Fibroblast of lung (primary cell): ENCODE results near the gene FNDC3B. TPM values are rescaled to one million over a fixed set of nuclear protein-coding genes. Genes with fewer than 3 reads are reported as not detected.

Experiments
- DNase-seq, 2 donors: peaks; one replicate each; pipeline versions ENCODE4 v3.0.0 to v3.0.0-alpha.2; 2010; ENCODE audit warnings: low read depth in 2 of 2
- H2AFZ ChIP-seq: 2 replicates; pipeline ENCODE4 v1.5.1; 2012; ENCODE audit warnings: low read length, control low read depth, inconsistent platforms
- H3K27ac ChIP-seq: 2 replicates; pipeline ENCODE4 v1.5.1; 2011; ENCODE audit warnings: low read length, control low read depth; ENCODE audit not compliant: insufficient read depth
- H3K27me3 ChIP-seq: 2 replicates; pipeline ENCODE4 v1.5.1; 2011; ENCODE audit warnings: mild to moderate bottlenecking, low read length; ENCODE audit not compliant: control insufficient read depth, insufficient read depth
- H3K36me3 ChIP-seq: 2 replicates; pipeline ENCODE4 v1.5.1; 2011; ENCODE audit warnings: low read length; ENCODE audit not compliant: control insufficient read depth, insufficient read depth
- H3K4me1 ChIP-seq: 2 replicates; pipeline ENCODE4 v1.5.1; 2011; ENCODE audit warnings: low read length; ENCODE audit not compliant: control insufficient read depth, insufficient read depth; ENCODE audit errors: extremely low read depth
- H3K4me2 ChIP-seq: 2 replicates; pipeline ENCODE4 v1.5.1; 2011; ENCODE audit warnings: low read length, control low read depth; ENCODE audit not compliant: insufficient read depth; ENCODE audit errors: extremely low read depth
- H3K4me3 ChIP-seq, 4 experiments: fragments of 200-600 bp in 1 of 4; sonication (generic) in 1 of 4; replicated peaks in 1 of 4; 2 replicates each; pipeline ENCODE4 v1.5.1; 2011 to 2016; ENCODE audit warnings: low read length in 4 of 4, low read depth in 3 of 4, mild to moderate bottlenecking in 3 of 4, control low read depth in 2 of 4, inconsistent platforms in 1 of 4, mixed read lengths in 1 of 4; ENCODE audit not compliant: insufficient read depth in 1 of 4; ENCODE audit errors: control extremely low read depth in 1 of 4
- H3K79me2 ChIP-seq: 2 replicates; pipeline ENCODE4 v1.5.1; 2012; ENCODE audit warnings: mild to moderate bottlenecking, low read length, inconsistent platforms; ENCODE audit not compliant: control insufficient read depth, insufficient read depth
- H3K9ac ChIP-seq: 2 replicates; pipeline ENCODE4 v1.5.1; 2011; ENCODE audit warnings: mild to moderate bottlenecking, low read length, control low read depth; ENCODE audit not compliant: insufficient read depth
- H3K9me3 ChIP-seq: 2 replicates; pipeline ENCODE4 v1.5.1; 2012; ENCODE audit warnings: low read depth, low read length; ENCODE audit not compliant: control insufficient read depth, insufficient read depth
- H4K20me1 ChIP-seq: 2 replicates; pipeline ENCODE4 v1.5.1; 2011; ENCODE audit warnings: low read length; ENCODE audit not compliant: control insufficient read depth, insufficient read depth; ENCODE audit errors: extremely low read depth
- EZH2 ChIP-seq: IDR thresholded peaks from 2 replicates; pipeline ENCODE4 v1.5.1; 2012; ENCODE audit warnings: low read length, control low read depth, mild to moderate bottlenecking; ENCODE audit errors: missing control alignments
- polyA plus RNA-seq, 2 donors: library from polyadenylated mRNA; depleted of rRNA in 1 of 2; stranded (reverse) in 1 of 2; unstranded in 1 of 2; fragments of >200 nt; gene quantifications; 2 replicates each; pipeline ENCODE4 v1.2.1, GENCODE V29; 2011 to 2012; ENCODE audit warnings: missing spikeins in 1 of 2
- total RNA-seq: library from RNA; depleted of rRNA; stranded (reverse); fragments of >200 nt; gene quantifications from 2 replicates; pipeline ENCODE4 v1.2.1, GENCODE V29; 2014
- TF ChIP-seq, protein P1 (sequence below), 2 donors: IDR thresholded peaks in 1 of 2; conservative IDR thresholded peaks in 1 of 2; 1 replicate in 1 of 2; 2 replicates in 1 of 2; pipeline ENCODE4 v1.5.1; 2011 to 2012; ENCODE audit warnings: low read length in 2 of 2, control low read depth in 1 of 2, inconsistent platforms in 1 of 2, low read depth in 1 of 2, mild to moderate bottlenecking in 1 of 2

The FNDC3B gene
- total and polyA plus RNA-seq, 2 donors (not counting 1 experiment from before 2014, with no cell fraction given), result 26.1 to 76.8 TPM

GRCh38 chr3:172229462-172229861 is 190.1 kb downstream of the FNDC3B start:
- H4K20me1 ChIP-seq, result no peaks in the 10 kb centered on the region
- no peak overlapping the region for H3K4me3 ChIP-seq
- peaks cover 22% of the 10 kb centered on the region for H3K79me2 ChIP-seq
- no peak for DNase-seq
- H3K9ac ChIP-seq, result no peak overlapping the region
- H3K27ac ChIP-seq, result no peak overlapping the region
- H2AFZ ChIP-seq, result no peak overlapping the region
- H3K27me3 ChIP-seq, result no peaks in the 10 kb centered on the region
- TF ChIP-seq, protein P1, sequence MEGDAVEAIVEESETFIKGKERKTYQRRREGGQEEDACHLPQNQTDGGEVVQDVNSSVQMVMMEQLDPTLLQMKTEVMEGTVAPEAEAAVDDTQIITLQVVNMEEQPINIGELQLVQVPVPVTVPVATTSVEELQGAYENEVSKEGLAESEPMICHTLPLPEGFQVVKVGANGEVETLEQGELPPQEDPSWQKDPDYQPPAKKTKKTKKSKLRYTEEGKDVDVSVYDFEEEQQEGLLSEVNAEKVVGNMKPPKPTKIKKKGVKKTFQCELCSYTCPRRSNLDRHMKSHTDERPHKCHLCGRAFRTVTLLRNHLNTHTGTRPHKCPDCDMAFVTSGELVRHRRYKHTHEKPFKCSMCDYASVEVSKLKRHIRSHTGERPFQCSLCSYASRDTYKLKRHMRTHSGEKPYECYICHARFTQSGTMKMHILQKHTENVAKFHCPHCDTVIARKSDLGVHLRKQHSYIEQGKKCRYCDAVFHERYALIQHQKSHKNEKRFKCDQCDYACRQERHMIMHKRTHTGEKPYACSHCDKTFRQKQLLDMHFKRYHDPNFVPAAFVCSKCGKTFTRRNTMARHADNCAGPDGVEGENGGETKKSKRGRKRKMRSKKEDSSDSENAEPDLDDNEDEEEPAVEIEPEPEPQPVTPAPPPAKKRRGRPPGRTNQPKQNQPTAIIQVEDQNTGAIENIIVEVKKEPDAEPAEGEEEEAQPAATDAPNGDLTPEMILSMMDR (conservative IDR thresholded peaks at IDR 0.05 in 1 of 2, IDR thresholded peaks at IDR 0.05 in 1 of 2; ENCODE audit: low read depth in 1 of 2, low read length in 2 of 2), result no peak
- TF ChIP-seq EZH2, result no peak
- no peak overlapping the region for H3K4me2 ChIP-seq
- H3K36me3 ChIP-seq, result peaks cover 4% of the 10 kb centered on the region
- no peaks in the 10 kb centered on the region for H3K9me3 ChIP-seq
- peaks cover 2% of the 10 kb centered on the region for H3K4me1 ChIP-seq

GRCh38 chr3:172231318-172231901 is 192.0 kb downstream of the FNDC3B start:
- peaks cover 4% of the 10 kb centered on the region for H3K36me3 ChIP-seq
- H3K9me3 ChIP-seq, result no peaks in the 10 kb centered on the region
- H3K4me3 ChIP-seq, result no peak overlapping the region
- H3K27ac ChIP-seq, result no peak overlapping the region
- H3K27me3 ChIP-seq, result no peaks in the 10 kb centered on the region
- TF ChIP-seq EZH2, result no peak
- TF ChIP-seq, protein P1 (conservative IDR thresholded peaks at IDR 0.05 in 1 of 2, IDR thresholded peaks at IDR 0.05 in 1 of 2; ENCODE audit: low read depth in 1 of 2, low read length in 2 of 2), result no peak
- no peak overlapping the region for H3K9ac ChIP-seq
- no peaks in the 10 kb centered on the region for H3K4me1 ChIP-seq
- H2AFZ ChIP-seq, result no peak overlapping the region
- DNase-seq, result no peak
- no peak overlapping the region for H3K4me2 ChIP-seq
- H4K20me1 ChIP-seq, result no peaks in the 10 kb centered on the region
- H3K79me2 ChIP-seq, result peaks cover 17% of the 10 kb centered on the region

- no peaks in the 10 kb centered on the region for H4K20me1 ChIP-seq
- H3K79me2 ChIP-seq, result peaks cover 18% of the 10 kb centered on the region
- no peaks in the 10 kb centered on the region for H3K9me3 ChIP-seq
- TF ChIP-seq, protein P1 (conservative IDR thresholded peaks at IDR 0.05 in 1 of 2, IDR thresholded peaks at IDR 0.05 in 1 of 2; ENCODE audit: low read depth in 1 of 2, low read length in 2 of 2), result no peak
- no peak for TF ChIP-seq EZH2
- no peaks in the 10 kb centered on the region for H3K27me3 ChIP-seq
- H3K36me3 ChIP-seq, result peaks cover 4% of the 10 kb centered on the region
- no peak for DNase-seq
- H3K27ac ChIP-seq, result no peak overlapping the region
- no peak overlapping the region for H2AFZ ChIP-seq
- H3K4me1 ChIP-seq, result no peaks in the 10 kb centered on the region
- no peak overlapping the region for H3K4me2 ChIP-seq
- no peak overlapping the region for H3K4me3 ChIP-seq
- no peak overlapping the region for H3K9ac ChIP-seq
Measured at GRCh38 chr3:172232579-172233212, 193.3 kb downstream of the FNDC3B start.
